ENCODE measurements around the gene DIP2C. TPM values are rescaled to one million over a fixed set of nuclear protein-coding genes. Genes with fewer than 3 reads are reported as not detected.

The DIP2C gene
- polyA plus RNA-seq, 3 donors = 0.11 TPM; not detected in 2

DNA sequence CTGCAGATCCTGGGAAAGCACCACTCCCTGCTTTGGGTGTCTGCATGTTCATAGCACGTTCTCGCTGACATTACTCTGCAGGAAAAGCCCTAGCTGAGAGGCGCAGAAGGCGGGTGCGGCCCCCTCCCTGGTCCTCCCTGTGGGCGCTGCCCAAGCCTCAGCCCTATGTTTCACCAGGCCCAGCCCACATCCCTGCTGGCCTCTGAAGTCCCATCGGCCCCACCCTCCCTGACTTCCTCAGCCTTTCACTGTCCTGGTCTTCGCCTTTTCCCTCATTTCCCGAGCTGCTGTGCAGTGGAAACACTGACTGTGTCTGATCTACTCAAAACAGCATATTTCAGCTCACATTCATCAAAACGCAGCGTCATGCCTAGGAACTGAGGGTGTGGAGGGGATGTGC is 36.3 kb upstream of the DIP2C start:
- Histone ChIP-seq H3K27me3 (ENCODE audit: control insufficient read depth in 2 of 2, insufficient read depth in 2 of 2, low read length in 2 of 2) (no peaks in the 10 kb centered on the region), H3K4me1 (ENCODE audit: control insufficient read depth in 1 of 2, insufficient read depth in 2 of 2, low read length in 2 of 2) (no peaks in the 10 kb centered on the region), H3K27ac (ENCODE audit: low read depth in 1 of 2, low read length in 2 of 2) (no peak overlapping the region), H3K9ac (ENCODE audit: insufficient read depth, low read length, poor library complexity, severe bottlenecking) (no peak overlapping the region), H3K36me3 (replicated peaks in 1 of 2; ENCODE audit: control insufficient read depth in 1 of 2, insufficient read depth in 2 of 2, low read length in 2 of 2) (no peaks in the 10 kb centered on the region), H3K9me3 (replicated peaks in 1 of 2; ENCODE audit: control insufficient read depth in 1 of 2, insufficient read depth in 1 of 2, low read length in 2 of 2) (peaks cover 6 to 27% of the 10 kb centered on the region in 2 donors), H2AFZ (ENCODE audit: insufficient read depth, low read depth, low read length, poor library complexity, severe bottlenecking) (no peak overlapping the region), H3K4me3 (replicated peaks in 1 of 3; ENCODE audit: low read depth in 2 of 3, low read length in 3 of 3) (no peak overlapping the region), H3K79me2 (ENCODE audit: insufficient read depth, low read length) (no peaks in the 10 kb centered on the region), H3K4me2 (replicated peaks; ENCODE audit: extremely low read depth, low read length, poor library complexity, severe bottlenecking) (no peak overlapping the region), H4K20me1 (ENCODE audit: insufficient read depth, low read length) (no peaks in the 10 kb centered on the region)
- WGBS (ENCODE audit: insufficient coverage) = 95% methylated on average over 9 of the region's 11 CpGs
- H3K36me3 Mint-ChIP-seq = no peaks in the 10 kb centered on the region
- no peak overlapping the region for H3K4me3 Mint-ChIP-seq
- peaks cover 3 to 31% (median 16%) of the 10 kb centered on the region in 7 donors for H3K9me3 Mint-ChIP-seq
- DNase-seq = no peak
- no peak overlapping the region for H3K27ac Mint-ChIP-seq
- H3K27me3 Mint-ChIP-seq (ENCODE audit: low read depth in 3 of 3) = peaks cover 1 to 5% (median 2%) of the 10 kb centered on the region in 3 donors
- TF ChIP-seq, protein P1, sequence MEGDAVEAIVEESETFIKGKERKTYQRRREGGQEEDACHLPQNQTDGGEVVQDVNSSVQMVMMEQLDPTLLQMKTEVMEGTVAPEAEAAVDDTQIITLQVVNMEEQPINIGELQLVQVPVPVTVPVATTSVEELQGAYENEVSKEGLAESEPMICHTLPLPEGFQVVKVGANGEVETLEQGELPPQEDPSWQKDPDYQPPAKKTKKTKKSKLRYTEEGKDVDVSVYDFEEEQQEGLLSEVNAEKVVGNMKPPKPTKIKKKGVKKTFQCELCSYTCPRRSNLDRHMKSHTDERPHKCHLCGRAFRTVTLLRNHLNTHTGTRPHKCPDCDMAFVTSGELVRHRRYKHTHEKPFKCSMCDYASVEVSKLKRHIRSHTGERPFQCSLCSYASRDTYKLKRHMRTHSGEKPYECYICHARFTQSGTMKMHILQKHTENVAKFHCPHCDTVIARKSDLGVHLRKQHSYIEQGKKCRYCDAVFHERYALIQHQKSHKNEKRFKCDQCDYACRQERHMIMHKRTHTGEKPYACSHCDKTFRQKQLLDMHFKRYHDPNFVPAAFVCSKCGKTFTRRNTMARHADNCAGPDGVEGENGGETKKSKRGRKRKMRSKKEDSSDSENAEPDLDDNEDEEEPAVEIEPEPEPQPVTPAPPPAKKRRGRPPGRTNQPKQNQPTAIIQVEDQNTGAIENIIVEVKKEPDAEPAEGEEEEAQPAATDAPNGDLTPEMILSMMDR (IDR thresholded peaks at IDR 0.05) = no peak
- no peaks in the 10 kb centered on the region for H3K4me1 Mint-ChIP-seq
- intact Hi-C loops (cut with micrococcal nuclease) = no loop called here

DNA sequence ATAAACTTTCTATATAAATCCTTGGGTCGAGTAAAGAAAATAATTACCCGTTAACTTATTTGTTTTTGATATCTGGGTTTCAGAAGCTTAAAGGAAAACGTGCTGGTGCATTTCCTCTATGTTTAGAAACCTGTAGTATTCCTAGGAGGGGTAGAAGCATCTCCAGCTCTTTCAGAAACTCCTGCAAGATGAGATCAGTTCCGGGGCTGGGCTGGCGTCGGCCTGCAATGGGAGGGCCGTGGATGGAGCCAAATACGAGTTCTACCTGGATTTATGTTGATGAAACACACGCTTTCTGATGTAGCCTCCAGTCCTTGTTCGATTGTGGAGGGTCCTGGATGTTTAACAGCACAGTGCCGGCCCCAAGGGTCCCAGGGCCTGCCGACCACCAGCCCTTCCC is 35.8 kb upstream of the DIP2C start:
- Histone ChIP-seq H3K27me3 (ENCODE audit: control insufficient read depth in 2 of 2, insufficient read depth in 2 of 2, low read length in 2 of 2) (no peaks in the 10 kb centered on the region), H3K4me3 (replicated peaks in 1 of 3; ENCODE audit: low read depth in 2 of 3, low read length in 3 of 3) (no peak overlapping the region), H3K9me3 (replicated peaks in 1 of 2; ENCODE audit: control insufficient read depth in 1 of 2, insufficient read depth in 1 of 2, low read length in 2 of 2) (peaks cover 6 to 27% of the 10 kb centered on the region in 2 donors), H3K27ac (ENCODE audit: low read depth in 1 of 2, low read length in 2 of 2) (no peak overlapping the region), H3K36me3 (replicated peaks in 1 of 2; ENCODE audit: control insufficient read depth in 1 of 2, insufficient read depth in 2 of 2, low read length in 2 of 2) (no peaks in the 10 kb centered on the region), H3K4me2 (replicated peaks; ENCODE audit: extremely low read depth, low read length, poor library complexity, severe bottlenecking) (no peak overlapping the region), H3K79me2 (ENCODE audit: insufficient read depth, low read length) (no peaks in the 10 kb centered on the region), H3K4me1 (ENCODE audit: control insufficient read depth in 1 of 2, insufficient read depth in 2 of 2, low read length in 2 of 2) (no peaks in the 10 kb centered on the region), H3K9ac (ENCODE audit: insufficient read depth, low read length, poor library complexity, severe bottlenecking) (no peak overlapping the region), H2AFZ (ENCODE audit: insufficient read depth, low read depth, low read length, poor library complexity, severe bottlenecking) (no peak overlapping the region), H4K20me1 (ENCODE audit: insufficient read depth, low read length) (no peaks in the 10 kb centered on the region)
- no peaks in the 10 kb centered on the region for H3K36me3 Mint-ChIP-seq
- H3K27me3 Mint-ChIP-seq (ENCODE audit: low read depth in 3 of 3) = peaks cover 1 to 5% (median 5%) of the 10 kb centered on the region in 3 donors
- H3K27ac Mint-ChIP-seq = no peak overlapping the region
- WGBS (ENCODE audit: insufficient coverage) = 85% methylated on average over 10 of the region's 12 CpGs
- H3K9me3 Mint-ChIP-seq = peaks cover 3 to 31% (median 16%) of the 10 kb centered on the region in 7 donors
- no peak overlapping the region for H3K4me3 Mint-ChIP-seq
- no peak for DNase-seq
- TF ChIP-seq, protein P1 (IDR thresholded peaks at IDR 0.05) = no peak
- H3K4me1 Mint-ChIP-seq = no peaks in the 10 kb centered on the region
- intact Hi-C loops (cut with micrococcal nuclease) = no loop called here

Data from CD14-positive monocyte (primary cell).